GM19043 (cell line): Measurements from ENCODE around the gene CYB561A3.
"Not testable (repeated sequence)": the region's sequence is repeated elsewhere in the genome, so short reads cannot be mapped to it uniquely, and the experiment has no call there.

ENCODE experiments used
- ATAC-seq: cut with Tn5 transposase; IDR thresholded peaks from one replicate; pipeline ENCODE4 v1.9.1; 2021; ENCODE audit warnings: low read depth; ENCODE audit not compliant: unreplicated experiment

CYB561A3 gene, protein sequence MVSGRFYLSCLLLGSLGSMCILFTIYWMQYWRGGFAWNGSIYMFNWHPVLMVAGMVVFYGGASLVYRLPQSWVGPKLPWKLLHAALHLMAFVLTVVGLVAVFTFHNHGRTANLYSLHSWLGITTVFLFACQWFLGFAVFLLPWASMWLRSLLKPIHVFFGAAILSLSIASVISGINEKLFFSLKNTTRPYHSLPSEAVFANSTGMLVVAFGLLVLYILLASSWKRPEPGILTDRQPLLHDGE

DNA sequence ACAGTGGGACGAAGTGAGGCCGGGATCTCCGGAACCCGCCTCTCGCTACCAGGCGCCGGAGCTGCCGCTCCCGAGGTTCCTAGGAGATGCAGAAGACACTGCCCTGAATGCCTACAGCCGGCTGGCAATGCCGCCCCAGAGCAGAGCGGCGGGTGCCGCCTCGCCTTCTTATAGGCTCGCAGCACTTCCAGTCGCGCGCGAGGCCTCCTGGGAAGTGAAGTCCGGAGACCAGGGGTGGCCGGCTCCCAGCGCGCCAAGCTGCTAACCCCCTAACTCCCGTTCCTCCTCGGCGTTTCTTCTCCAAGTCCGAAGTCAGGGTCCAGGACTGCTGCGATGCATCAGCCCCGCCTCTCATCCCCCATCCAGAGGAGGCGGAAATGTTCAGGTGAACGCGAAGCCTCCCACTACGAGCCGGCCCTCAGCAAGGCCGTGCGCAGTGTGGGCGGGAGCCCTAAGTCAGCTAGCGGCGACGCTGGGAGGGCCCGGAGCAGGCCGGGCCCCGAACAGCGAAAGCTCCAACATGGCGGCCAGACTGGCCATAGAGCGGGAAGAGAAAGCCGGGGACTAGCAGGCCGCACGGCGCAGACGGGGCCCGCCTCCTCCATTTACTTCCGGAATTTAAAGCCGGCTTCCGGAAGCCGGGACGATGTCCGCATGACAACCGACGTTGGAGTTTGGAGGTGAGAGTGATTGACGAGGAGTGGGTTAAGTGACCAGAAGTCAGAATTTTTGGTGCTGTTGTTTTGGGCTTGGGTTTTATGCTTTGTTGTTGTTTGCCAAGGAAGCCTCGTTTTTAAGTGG lies at the start of gene CYB561A3, which contains the start of gene TMEM138:
Gene CYB561A3, minus strand, starts transcription at position 142 of the 801 bp plus-strand sequence. CDS start 5,169 bp downstream, outside the sequence.
Gene TMEM138, plus strand, starts transcription at position 634 of the 801 bp plus-strand sequence. CDS start 2,017 bp downstream, outside the sequence.
- peak; percentile 89 for ATAC-seq

- no peak for ATAC-seq
These were observed 45.5 kb upstream of the CYB561A3 start for GRCh38 chr11:61406991-61407728.

DNA sequence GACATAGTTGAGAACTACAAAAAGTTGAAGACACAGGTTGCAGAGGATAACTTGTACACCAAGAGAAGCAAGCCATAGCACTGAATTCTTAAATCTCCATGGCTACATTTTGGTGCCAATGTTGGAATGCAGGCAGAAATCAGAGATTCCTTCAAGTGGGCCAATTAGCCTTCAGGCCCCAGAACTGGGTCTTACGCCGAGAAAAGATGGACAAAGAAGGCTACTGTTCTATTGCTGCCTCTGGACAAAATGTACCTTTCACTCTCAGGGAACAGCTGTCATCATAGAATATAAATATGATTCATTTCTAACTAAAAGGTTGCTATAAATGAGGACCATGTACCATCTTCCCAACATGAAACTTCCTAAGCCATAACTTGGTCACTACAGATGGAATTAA lies 44.4 kb upstream of the CYB561A3 start:
- ATAC-seq: no peak

- no peak for ATAC-seq
These were observed 43.0 kb upstream of the CYB561A3 start for GRCh38 chr11:61404641-61405040.

GRCh38 chr11:61404103-61404502 lies 42.4 kb upstream of the CYB561A3 start:
- no peak for ATAC-seq

GRCh38 chr11:61403658-61404057 lies 42.0 kb upstream of the CYB561A3 start:
- no peak for ATAC-seq

- ATAC-seq: no peak
These were observed 39.9 kb upstream of the CYB561A3 start for GRCh38 chr11:61401573-61401972.

DNA sequence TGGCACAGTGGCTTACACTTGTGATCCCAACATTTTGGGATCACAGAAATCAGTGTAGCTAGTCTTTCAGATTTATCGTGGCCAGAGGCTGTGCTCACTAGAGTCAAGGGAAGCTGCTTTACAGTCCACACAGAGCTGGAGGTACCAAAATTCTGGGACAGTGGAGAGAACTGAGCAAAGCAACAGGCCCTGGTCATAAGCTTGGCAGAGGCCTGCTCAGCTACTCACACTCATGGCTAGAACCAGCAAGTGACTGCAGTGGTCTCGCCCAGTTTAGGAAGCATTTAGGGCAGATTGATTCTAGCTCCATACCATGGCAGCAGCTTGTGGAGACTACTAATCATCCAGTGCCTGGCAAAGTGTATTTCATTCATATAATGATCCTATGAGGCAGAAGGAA lies 39.5 kb upstream of the CYB561A3 start:
- no peak for ATAC-seq

- no peak for ATAC-seq
These were observed 31.4 kb upstream of the CYB561A3 start for GRCh38 chr11:61392981-61393595.

DNA sequence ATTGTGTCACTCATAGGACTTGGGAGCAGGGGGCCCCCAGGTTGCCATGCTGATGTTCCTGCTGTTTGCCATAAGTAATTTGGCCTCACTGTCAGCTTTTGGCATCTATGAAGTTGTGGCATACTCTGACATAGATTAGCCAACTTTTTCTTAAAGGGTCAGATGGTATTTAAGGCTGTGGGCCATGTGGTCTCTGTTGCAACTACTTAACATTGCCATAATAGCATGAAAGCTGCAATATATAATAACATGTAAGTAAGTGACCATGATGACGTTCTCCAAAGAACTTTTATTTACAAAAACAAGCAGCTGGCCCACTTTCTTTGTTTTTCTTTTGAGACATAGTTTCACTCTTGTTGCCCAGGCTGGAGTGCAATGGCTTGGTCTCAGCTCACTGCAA lies 28.5 kb upstream of the CYB561A3 start:
- no peak for ATAC-seq

DNA sequence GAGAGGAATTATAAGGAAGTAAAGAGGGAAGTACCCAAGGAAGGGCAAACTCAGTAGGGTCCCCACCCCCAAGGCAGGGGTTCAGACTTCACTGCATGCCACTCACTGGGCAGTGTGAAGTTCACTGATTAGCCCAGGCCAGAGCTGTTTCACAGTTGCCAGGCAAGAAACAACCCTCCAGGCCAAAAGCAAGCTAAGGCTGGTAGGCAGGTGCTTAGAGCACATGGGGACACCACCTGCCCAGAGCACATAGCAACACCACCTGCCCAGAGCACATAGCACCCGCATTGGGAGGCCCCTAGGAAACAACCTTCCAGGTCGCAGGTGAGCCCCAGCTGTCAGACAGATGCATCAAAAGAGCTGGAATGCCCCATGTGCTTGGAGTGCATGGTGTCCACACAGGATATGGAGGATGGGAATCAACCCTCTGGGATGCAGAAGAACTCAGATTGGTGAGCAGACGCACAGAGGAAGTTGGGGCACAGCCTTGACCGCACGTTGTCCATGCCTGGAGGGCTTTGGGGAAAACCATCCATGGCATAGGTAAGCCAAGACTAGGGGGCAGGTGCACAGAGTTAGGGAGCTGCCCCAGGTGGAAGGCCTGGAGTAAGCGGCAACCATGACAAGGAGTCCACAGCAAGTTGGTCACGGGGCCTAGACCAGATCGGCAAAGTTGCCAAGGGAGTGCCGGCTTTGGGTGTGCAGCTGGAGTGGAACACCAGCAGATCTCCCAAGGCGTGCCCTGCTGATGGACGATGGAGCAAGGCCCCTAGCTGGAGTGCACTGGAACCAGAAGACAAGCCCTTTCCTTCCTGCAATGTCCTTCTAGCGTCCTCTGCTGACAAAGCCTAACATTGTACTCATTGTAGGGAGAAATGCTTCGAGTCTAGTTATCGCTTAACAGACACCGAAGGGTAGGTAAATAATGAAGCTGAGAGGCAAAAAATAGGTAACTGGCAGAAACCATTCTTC lies 22.9 kb upstream of the CYB561A3 start:
- no peak for ATAC-seq

GRCh38 chr11:61383859-61384258 lies 22.2 kb upstream of the CYB561A3 start:
- ATAC-seq: not testable (repeated sequence)

- ATAC-seq: no peak
These were observed 19.2 kb upstream of the CYB561A3 start for GRCh38 chr11:61380884-61381283.

- ATAC-seq: no peak
These were observed 17.1 kb upstream of the CYB561A3 start for GRCh38 chr11:61378713-61379313.

- no peak for ATAC-seq
These were observed 15.9 kb upstream of the CYB561A3 start for GRCh38 chr11:61377461-61378160.

- no peak for ATAC-seq
These were observed 14.1 kb upstream of the CYB561A3 start for GRCh38 chr11:61375761-61376108.

- no peak for ATAC-seq
These were observed 11.2 kb upstream of the CYB561A3 start for GRCh38 chr11:61372659-61373420.
